ENCODE results near the gene TPBGL. TPM values are rescaled to one million over a fixed set of nuclear protein-coding genes. Genes with fewer than 3 reads are reported as not detected.

The TPBGL gene
- total RNA-seq, 1 donor from 2014 or later: 0.51 TPM

DNA sequence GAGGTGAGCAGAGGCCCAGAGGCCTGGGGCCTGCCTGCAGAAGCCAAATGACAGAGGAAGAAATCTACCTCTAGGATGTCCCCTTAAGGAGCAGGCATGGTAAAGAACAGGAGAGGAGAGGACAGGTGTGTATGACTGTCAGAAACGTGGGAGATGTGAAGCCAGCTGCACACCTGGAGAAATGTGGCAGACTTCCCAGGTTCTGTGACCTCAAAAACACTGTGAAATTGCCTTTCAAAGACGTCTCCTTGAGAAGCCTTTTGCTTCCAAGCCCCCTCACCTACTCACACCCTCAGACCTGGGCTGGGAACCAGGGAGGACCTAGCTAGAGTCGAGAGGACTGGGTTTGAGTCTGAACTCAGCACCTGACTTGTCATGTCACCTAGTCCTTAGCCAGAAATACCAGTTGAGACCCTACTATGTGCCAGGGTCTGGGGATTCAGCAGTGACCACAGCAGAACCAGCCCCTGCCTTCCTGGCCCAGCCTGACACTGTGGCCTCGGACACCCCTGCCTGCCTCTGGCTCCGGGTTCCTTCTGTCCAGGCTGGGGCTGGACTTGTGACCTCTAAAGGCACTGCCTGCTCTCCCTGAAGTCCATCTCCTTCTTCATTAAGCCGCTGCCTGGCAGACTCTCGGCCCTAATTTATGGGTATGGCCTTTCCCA is 5.6 kb downstream of the TPBGL start:
- DNase-seq: no peak

GRCh38 chr11:75246671-75247350 is 6.2 kb downstream of the TPBGL start:
- DNase-seq: no peak

GRCh38 chr11:75248924-75249256 is 8.3 kb downstream of the TPBGL start:
- no peak for DNase-seq

DNA sequence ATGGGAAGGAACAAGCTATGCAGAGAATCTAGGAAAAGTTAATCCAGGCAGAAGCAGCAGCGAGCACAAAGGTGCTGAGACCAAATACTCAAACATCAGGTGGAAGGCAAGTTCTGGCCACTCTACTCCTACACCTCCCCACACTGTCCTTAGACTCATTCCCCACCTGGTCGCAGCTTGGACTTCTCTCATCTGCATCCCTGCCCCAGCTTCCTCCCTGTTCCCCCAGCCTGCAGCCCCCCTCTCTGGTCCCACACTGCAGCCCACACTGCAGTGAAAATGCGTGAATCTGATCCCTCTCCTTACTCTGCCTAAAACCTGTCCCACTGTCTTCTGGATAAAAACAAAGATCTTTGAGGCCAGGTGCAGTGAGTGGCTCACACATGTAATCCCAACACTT is 9.1 kb downstream of the TPBGL start:
- DNase-seq: no peak

GRCh38 chr11:75254326-75254725 is 13.8 kb downstream of the TPBGL start:
- DNase-seq: no peak

GRCh38 chr11:75260396-75261170 is 20.0 kb downstream of the TPBGL start:
- DNase-seq: no peak

DNA sequence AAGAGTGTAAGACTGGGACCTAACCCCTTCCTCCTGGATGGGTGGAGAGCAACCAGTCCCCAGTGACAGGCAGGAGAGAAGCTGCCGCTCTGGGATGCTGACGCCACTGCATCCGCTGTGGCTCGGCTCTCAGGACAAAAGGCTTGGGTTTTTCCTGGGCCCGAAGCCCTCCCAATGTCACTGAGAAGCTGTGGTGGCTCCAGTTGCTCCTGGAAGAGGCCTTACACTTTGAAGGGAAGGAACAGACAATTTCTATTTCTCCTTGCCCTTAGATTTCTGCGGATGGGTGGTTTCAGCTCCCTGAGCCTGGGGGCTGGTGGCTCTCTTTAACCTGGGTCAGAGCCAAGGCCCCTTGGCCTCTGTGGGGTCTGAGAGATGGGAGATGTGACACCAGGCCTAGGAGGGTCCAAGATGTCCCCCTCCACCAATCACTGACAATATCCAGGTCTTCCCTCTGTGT is 21.4 kb downstream of the TPBGL start:
- DNase-seq: no peak

GRCh38 chr11:75262436-75262835 is 21.9 kb downstream of the TPBGL start:
- no peak for DNase-seq

DNA sequence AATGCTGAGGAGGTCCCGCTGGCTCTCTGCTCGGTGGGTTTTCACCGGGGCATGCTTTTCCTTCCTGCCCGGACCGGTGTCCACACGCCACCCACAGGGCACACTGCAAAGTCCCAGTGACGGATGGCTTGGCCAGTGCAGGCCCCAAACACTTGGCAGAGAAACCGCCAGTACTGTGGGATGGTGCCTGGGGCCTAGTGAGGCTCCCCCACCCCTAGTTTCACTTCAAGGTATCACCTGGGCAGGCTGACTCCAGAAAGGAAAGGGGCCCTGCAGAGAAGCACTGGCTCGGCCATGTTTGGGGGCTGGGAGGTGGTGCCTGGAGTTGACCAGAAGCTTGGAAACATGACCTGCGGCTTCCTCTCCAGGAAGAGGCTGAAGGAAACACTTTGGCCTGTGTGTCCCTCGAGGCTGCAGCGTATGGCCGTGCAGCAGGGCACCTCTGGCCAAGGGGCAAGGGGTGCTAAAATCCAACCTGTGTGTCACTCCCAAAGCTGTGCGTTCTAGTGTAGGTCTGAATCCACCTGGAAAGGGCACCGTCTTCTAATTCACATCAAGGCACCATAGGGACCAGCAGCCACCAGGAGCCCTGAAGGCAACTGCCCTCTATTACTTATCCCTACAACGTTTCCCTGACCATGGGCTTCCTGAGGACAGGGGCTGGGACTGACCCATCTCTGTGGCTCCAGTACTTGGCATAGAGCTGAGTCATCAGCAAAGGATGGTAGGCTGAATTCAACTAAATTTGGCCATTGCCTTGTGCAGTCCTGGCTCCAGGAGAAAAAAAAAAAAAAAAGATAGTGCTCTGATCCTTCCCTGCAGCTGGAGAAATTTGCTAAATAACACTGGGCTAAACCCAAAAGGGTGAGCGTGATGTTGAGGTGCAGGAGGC is 22.6 kb downstream of the TPBGL start:
- no peak for DNase-seq

DNA sequence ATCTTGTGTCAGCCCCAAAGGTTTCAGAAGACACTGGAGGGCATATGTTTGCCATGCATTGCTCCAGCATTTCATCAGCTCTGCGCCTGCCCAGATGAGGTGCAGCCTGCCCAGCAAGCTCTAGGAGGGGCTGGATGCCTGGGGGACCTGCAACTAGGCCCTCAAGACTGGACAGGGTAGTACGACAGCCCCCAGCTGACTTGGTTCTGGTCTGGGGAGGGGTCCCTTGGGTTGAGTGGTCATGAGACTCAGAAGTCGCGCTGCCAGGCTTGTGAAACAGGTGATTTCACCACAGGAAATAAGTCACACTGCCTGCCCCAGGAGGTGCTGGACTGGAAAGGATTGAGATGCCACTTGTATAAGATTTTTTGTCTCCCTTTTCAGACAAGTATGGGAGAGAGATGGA is 23.4 kb downstream of the TPBGL start:
- DNase-seq: no peak

DNA sequence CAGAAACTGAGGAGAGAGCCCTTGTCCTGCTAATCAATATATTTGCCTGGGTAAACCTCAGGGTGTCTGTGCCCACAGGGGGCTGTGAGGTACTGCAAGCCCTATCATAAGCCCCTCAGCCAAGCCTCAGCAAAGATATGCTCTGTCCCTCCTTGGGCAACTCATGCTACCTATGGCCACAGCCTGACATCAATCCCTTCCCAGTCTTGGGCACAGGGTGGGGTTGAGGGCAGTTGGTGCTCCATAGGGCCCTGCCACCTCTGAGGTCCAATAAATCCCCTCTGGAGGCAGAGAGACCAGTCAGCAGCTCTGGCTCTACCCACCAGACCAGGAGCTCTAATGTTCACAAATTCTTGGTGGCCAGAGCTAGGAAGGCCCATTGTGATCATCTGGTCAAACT is 23.8 kb downstream of the TPBGL start:
- DNase-seq: no peak

DNA sequence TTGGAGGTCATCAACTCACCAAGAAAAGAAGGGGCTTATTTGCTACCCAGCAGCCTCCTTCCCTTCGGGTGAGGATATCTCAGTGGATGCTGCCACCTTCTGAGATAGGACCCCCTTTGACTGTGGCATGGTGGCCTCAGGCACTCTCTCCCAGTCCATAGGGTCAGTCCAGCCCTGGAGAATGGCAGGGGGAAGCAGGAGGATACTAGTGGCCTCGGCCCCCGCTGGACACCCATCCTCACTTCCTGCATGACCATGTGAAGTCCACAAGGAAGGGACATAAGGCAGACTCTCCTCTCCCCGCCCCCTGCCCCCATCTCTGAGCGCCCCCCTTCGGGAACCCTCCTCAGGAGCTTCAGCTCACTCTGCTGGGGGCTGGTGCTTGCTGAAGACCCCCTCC is 24.4 kb downstream of the TPBGL start:
- DNase-seq: no peak

GRCh38 chr11:75265851-75266531 is 25.4 kb downstream of the TPBGL start:
- DNase-seq: no peak

DNA sequence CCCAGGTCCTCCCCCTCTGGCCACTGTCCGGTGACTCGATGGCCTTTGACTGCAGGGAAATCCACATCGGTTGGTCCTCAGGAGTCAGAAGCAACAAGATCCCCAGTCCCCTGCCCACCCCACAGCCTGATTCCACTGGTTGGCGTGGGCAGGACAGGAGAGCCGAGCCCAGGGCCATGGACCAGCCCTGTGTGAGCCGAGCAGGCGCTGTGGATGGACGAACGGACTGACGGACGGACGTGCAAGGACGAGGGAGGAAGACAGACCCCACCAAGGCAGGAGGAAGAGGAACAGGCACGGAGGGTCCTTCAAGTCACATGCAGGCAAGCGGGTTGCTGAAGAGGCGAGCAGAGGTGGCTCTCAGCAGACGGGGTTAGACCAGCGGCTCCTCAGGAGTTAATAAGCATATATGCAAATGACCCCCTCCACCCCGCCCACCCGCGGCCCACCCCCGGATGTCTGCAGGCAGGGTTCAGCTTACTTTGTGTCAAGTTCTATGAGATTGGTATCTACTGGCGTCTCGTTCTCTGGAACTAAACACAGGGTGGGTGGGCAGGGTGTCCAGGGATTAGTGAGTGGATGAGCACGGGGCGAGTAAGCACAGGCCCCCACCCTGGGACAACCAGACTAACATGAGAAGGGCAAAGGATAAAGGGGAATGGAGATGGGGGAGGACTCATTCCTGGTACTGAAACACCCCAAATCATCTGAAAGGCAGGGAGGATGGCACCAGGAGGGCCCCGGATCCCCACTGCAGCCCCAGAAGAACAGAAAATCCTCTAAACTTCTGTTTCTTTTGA is 26.8 kb downstream of the TPBGL start:
- DNase-seq: no peak

GRCh38 chr11:75268626-75269366 is 28.2 kb downstream of the TPBGL start:
- no peak for DNase-seq

GRCh38 chr11:75269367-75269660 is 28.7 kb downstream of the TPBGL start:
- no peak for DNase-seq

DNA sequence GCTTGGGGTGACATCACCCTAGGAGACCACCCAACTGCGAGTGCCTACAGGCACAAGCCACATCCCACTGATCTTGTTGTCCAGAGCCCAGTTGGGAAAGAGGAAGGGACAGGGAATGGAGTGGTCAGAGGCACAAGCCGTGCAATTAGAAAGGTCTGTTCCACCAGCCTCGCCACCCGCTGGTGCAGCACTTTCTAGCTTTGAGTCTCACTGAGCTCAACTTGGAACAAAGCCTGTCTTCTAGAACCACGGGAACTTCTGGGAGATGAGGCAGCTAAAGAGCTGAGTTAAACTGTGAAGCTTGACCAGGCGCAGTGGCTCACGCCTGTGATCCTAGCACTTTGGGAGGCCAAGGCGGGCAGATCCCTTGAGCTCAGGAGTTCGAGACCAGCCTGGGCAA is 29.3 kb downstream of the TPBGL start:
- no peak for DNase-seq

DNA sequence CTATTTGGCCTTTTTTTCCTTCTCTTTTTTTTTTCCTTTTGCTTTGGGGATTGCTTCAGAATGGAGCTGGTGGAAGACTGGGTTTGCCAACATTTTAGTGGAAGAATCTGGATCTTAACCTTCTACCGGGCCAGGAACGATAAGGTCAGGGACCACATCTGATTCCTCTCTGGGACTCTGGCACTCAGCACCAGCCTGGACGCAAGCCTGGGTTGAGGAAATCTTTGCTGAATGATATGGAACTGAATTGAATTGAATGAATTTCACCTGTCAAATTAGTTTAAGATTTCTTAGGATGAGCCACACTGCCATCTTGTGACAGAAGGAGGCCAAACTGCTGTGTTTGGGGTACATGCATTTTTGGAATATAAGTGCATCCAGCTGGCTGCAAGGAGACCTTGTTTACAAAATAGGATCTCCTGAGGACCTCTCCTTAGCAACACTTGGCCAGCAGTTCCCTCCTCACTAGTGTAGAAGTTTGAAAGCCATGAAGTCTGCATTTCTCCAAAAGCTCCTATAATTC is 30.4 kb downstream of the TPBGL start:
- peak; percentile 43 for DNase-seq

- DNase-seq: no peak
Observed at GRCh38 chr11:75271730-75272129, 31.2 kb downstream of the TPBGL start.

DNA sequence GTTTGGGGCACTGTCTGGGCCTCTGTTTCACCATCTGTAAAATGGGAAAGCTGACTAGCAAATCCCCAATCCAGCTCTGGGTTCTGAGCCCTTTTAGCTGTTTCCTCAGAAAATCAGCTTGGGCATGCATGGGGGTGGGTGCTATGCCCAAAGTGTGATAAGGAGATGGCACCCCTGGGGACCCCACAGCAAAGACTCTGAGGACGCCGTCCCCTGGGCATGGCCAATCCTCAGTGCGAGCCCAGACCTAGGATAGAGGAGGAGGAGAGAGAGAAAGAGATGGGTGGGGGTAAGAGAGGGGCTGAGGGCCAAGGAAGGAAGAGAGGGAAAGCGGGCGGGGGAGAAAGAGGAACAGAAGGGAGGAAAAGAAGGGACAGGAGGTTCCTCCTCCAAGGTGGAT is 31.8 kb downstream of the TPBGL start:
- DNase-seq: no peak

All from tongue (tissue), 2 donors.